GM21390 (cell line): Measurements from ENCODE around the gene FSD2.
"Not testable (repeated sequence)": the region's sequence is repeated elsewhere in the genome, so short reads cannot be mapped to it uniquely, and the experiment has no call there.

ENCODE experiments used
- ATAC-seq: cut with Tn5 transposase; IDR thresholded peaks from one replicate; pipeline ENCODE4 v1.9.1; 2021; ENCODE audit not compliant: unreplicated experiment

FSD2 gene

GRCh38 chr15:82830427-82831173 is 24.7 kb upstream of the FSD2 start:
- no peak for ATAC-seq

- ATAC-seq: no peak
Observed at GRCh38 chr15:82829234-82829633, 23.4 kb upstream of the FSD2 start.

DNA sequence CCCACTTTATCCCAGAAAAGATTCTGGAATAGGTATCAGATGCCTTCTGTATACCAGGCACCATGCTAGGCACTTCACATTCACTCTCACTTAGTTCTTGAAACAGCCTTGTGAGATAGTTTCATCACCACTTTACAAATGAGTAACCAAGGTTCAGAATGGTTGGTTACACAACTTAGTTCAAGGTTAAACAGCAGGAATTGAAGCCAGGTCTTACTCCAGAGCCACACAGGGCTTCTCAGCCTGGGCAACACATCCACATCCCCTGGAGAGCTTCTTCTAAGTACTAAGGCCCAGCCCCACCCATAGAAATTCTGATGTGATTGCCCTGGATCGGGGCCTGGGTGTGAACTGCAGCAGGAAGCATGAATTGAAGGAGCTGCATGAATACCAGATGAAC is 22.2 kb upstream of the FSD2 start:
- ATAC-seq: no peak

DNA sequence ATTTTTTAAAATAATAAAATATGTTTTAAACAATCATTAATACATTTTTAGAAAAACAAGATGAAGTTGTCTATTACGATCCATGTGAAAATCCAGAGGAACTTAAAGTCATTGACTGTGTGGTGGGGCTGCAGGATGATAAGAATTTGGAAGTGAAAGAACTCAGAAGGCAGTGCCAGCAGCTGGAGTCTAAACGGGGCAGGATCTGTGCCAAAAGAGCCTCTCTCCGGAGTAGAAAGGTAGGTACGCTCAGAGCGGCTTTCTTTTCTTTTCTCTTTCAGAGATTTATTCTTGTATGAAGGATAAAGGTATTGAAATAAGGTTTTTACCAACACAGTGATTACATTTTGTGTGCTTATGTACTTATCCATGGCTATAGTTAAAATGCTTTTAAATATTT is 17.2 kb upstream of the FSD2 start:
- no peak for ATAC-seq

- not testable (repeated sequence) for ATAC-seq
Observed at GRCh38 chr15:82821851-82822250, 16.0 kb upstream of the FSD2 start.

DNA sequence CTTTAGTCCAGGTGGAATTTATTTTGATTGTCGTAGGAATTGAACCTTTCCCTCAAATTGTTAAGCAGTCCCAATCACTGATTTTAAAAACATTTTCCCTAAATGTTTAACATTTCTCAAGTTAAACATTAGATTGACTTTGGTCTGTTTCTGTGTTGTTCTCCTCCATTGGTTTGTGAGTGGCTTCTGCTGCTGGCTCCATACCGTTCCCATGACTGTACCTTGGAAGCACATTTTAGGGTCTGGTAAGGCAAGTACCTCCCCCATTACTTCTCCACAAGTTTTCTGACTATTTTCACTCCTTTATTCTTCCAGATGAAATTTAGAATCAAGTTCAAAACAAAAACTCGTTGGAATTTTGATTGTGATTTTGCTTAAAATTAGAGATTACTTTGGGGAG is 15.5 kb upstream of the FSD2 start:
- not testable (repeated sequence) for ATAC-seq

DNA sequence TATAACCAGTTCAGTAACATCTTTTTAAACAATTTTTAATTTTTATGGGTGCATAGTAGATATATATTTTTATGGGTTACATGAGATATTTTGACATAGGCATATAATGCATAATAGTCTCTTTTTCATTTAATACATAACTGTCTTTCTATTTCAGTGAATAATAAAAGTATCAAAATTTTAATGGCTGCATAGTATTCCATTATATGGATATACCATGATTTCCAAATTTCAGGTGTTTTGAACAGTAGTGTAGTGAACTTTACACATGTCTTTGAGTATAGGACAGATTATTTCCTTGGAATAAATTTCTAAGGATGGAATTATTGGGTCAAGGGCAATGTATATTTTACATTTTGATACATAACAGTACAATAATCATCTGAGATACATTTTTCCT is 14.3 kb upstream of the FSD2 start:
- no peak for ATAC-seq

- ATAC-seq: no peak
Observed at GRCh38 chr15:82812994-82813393, 7.1 kb upstream of the FSD2 start.

DNA sequence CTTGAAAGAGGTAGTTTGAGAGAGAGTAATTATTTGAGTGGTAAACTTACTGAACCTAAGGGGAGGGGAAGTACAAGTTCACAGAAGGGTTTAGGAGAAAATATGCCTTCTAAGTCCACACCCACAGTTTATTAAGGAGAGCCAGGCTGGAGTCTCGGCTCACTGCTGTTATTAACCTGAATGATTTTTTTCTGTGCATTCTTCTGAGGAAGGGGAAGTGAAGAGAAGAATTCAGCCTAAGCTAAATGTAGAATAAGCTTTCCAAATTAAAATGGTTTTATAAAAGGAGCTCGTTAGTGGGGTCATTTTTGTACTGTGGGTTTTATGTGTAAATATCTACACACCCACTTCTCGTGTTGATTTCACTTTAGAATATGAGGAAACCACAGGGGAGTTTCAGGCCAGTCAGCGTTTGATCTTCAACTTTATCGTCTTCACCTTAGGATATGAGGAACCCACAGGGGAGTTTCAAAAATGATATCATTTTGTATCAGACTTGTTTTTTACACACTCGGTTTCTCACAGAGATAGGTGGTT is 5.1 kb upstream of the FSD2 start:
- ATAC-seq: no peak

- ATAC-seq: peak; percentile 15
Observed at GRCh38 chr15:82810061-82810889, 4.4 kb upstream of the FSD2 start.

DNA sequence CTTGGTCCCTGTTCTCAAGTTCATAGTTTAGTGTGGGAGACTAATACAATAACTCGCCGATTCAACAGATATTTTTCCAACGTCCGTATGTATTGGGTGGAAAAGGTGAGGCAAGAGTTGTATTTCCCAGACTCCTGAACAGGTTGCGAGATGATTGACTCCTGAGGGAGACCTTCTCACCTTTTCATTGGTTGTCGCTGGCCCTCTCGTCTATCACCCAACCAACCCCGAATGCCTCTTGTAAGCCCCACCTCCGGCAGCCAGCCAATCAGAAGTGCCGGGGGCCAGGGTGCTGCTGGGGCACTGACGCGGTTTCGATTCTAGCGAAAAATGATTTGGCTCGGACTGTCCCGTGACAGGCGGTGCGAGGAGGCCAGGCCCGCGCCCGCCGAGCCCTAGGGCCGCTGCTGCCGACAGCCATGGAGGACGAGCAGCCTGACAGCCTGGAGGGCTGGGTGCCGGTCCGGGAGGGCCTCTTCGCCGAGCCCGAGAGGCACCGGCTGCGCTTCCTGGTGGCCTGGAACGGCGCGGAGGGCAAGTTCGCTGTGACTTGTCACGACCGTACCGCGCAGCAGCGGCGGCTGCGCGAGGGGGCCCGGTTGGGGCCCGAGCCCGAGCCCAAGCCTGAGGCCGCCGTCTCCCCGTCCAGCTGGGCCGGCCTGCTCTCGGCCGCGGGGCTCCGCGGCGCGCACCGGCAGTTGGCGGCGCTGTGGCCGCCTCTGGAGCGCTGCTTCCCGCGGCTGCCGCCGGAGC is 3.6 kb upstream of the FSD2 start, which contains the start of gene WHAMM:
Gene WHAMM (plus strand): TSS at position 321 of the 753 bp plus-strand sequence. CDS start 99 bp downstream, at position 420.
- ATAC-seq: peak; percentile 74

DNA sequence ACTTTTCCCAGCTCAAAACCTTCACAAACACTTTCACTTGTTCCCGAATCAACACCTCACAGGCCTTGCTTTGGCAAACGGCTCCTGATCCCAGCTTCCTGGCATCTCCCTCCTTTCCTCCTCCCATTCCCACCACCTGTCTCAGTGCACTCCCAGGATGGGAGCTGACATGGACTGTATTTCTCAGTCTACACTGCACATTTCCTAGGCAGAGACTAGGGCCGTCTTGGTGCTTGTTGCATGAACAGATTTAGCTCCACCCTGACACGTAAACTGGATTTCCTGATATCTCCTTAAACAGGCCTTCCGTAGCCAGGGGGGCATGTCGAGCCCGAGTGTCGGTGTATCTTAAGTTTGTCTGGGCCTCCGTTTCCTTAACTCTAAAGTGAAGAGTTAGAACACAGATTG is 2.8 kb upstream of the FSD2 start:
- no peak for ATAC-seq

- no peak for ATAC-seq
Observed at GRCh38 chr15:82807920-82808633, 2.2 kb upstream of the FSD2 start.

DNA sequence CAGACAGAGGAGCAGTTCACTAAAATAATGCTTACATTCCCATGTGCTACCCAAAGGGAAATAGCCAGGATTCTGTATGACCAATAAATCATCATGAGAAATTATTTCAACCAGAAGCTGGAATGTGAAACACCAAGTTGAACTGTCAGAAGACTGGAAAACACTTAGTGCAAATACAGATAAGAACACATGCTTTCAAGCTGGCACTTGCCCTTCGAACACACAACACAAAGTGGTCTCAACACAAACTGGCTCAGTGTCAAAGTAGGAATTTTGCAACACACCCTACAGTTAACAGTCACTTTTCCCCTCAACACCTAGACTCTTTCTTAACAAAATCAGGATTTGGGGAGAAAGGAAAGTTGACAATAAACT is 1.3 kb downstream of the FSD2 start:
- no peak for ATAC-seq

DNA sequence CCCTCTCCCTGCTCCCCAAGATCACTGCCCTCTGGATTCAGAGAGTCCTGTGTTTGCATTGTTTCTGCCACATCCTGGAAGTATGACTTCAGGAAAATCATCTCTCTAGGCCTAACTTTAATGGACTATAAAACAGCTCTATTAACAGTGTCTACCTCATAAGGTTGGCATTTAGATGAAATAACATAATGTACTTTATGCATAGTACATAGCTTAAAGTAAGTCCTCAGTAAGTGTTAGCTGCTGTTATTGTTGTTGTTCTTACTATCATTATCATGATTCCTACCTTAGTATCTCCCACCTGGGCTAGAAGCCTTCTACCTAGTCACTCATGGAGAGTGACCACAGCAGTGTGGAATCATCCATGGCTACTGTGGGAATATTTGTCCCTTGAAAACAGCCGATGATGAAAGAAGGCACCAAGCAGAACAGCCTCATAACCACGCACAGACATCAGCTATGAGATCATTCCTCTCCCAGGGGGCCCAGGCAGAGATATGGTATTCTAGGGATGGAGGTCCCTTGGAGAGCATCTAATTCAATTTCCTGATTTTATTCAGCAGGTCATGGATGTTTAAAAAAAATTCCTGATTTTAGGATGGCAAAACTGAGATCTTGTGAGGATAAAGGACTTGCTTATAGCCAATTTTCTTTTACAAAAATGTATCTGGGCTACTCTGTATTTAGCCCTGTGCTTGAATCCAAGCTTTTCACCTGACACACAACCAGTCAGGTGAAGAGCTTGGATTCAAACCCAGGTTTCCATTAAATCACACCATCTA is 1.9 kb downstream of the FSD2 start:
- ATAC-seq: no peak

DNA sequence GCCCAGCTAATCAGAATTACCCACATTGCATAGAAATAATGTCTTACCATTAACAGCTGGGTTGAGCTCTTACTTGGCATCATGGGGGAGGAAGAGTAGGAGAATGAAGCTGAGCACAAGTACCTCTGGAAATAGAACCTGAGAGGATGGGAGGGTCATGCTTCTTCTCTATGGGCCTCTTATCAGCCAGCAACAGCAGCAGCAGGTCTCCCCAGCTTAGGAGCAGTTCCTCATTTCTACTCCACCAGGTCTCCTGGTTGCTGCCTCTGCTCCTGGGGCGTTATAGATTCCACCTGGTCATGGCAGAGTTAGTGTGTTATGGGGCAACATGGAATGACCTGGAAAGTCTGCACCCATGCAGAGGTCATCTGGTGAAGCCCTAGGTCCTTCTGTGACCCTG is 3.4 kb downstream of the FSD2 start:
- ATAC-seq: no peak

GRCh38 chr15:82799183-82799841 is 6.6 kb downstream of the FSD2 start:
- no peak for ATAC-seq

DNA sequence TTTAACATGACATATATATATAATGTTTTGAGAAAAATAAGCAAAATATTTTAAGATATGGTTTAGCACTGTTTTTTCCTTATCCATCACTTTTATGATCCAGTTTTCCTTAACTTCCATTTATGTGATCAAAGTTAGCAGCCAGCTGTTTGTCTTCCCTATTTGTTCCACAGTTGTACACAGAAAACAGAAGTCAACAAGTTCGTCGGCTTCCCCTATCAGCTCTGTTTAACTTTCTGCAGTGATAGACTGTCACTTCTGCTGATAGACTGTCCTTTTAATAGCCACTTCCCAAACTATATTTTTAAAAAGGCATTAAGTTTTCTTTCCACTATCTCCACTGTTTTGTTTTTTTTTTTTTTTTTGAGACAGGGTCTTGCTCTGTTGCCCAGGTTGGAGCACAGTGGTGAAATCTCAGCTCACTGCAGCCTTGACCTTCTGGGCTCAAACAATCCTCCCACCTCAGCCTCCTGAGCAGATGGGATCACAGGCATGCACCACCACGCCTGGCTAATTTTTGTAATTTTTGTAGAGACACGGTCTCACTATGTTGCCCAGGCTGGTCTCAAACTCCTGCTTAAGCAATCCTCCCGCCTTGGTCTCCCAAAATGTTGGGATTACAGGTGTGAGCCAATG is 7.2 kb downstream of the FSD2 start:
- no peak for ATAC-seq

- ATAC-seq: no peak
Observed at GRCh38 chr15:82798104-82798503, 7.8 kb downstream of the FSD2 start.
